Transverse colon (tissue), 4 donors: ENCODE measurements around the gene CCDC180. TPM values are rescaled to one million over a fixed set of nuclear protein-coding genes. Genes with fewer than 3 reads are reported as not detected.

Experiments used
- DNase-seq: peaks from one replicate; pipeline ENCODE4 v3.0.0-alpha.2; 2019
- H3K27ac ChIP-seq, 4 donors: fragments of 200-600 bp; sonication (generic); 2 replicates each; pipeline ENCODE4 v1.5.1; 2016 to 2018; ENCODE audit warnings: inconsistent platforms in 4 of 4
- H3K27me3 ChIP-seq: fragments of 200-600 bp; sonication (generic); 2 replicates; pipeline ENCODE4 v1.5.1; 2017; ENCODE audit warnings: inconsistent platforms
- H3K36me3 ChIP-seq, 4 donors: fragments of 200-600 bp; sonication (generic); 2 replicates each; pipeline ENCODE4 v1.5.1; 2017 to 2019; ENCODE audit warnings: inconsistent platforms in 4 of 4
- H3K4me1 ChIP-seq, 4 donors: fragments of 200-600 bp; sonication (generic); 2 replicates each; pipeline ENCODE4 v1.5.1; 2017 to 2020; ENCODE audit warnings: inconsistent platforms in 4 of 4
- H3K4me3 ChIP-seq, 4 donors: fragments of 200-600 bp; sonication (generic); 1 replicate in 1 of 4; 2 replicates in 3 of 4; pipeline versions ENCODE4 v1.5.1 to v1.6.1; 2017 to 2019; ENCODE audit warnings: inconsistent platforms in 4 of 4
- H3K9me3 ChIP-seq, 2 donors: fragments of 200-600 bp; sonication (generic); 2 replicates each; pipeline ENCODE4 v1.5.1; 2017 to 2019; ENCODE audit warnings: inconsistent platforms in 2 of 2
- CTCF ChIP-seq, 5 experiments: fragments of 200-600 bp in 3 of 5; fragments of 450-650 bp in 2 of 5; sonication (generic) in 3 of 5; IDR thresholded peaks; 1 replicate in 2 of 5; 2 replicates in 3 of 5; pipeline ENCODE4 v1.5.1; 2016 to 2017; ENCODE audit warnings: antibody characterized with exemption in 5 of 5, inconsistent platforms in 3 of 5, mild to moderate bottlenecking in 2 of 5, moderate library complexity in 1 of 5
- EP300 ChIP-seq: sonication (generic); formaldehyde crosslinking; IDR thresholded peaks from one replicate; pipeline ENCODE4 v1.6.1; 2017; ENCODE audit warnings: antibody characterized with exemption, low read depth
- POLR2A ChIP-seq: fragments of 450-650 bp; IDR thresholded peaks from one replicate; pipeline ENCODE4 v1.6.1; 2016; ENCODE audit warnings: antibody characterized with exemption, mild to moderate bottlenecking, moderate library complexity
- POLR2AphosphoS5 ChIP-seq, 3 donors: sonication (generic); formaldehyde crosslinking; IDR thresholded peaks; one replicate each; pipeline ENCODE4 v1.6.1; 2016; ENCODE audit warnings: antibody characterized with exemption in 3 of 3
- WGBS, 2 donors: methylation state at CpG; one replicate each; pipeline ENCODE4 v1.1.5; 2018; ENCODE audit warnings: low coverage in 1 of 2; 5-methylcytosine and 5-hydroxymethylcytosine counted together
- in situ Hi-C, 4 donors: fragments of 200-750 bp; cut with MboI; loops; one replicate each; pipeline versions ENCODE4 v1.15.0 to v1.15.1; 2017; ENCODE audit warnings: low sequenced_read_pairs in 3 of 4, low pct_ligation_motif_present in 1 of 4, low pct_unique_long_range_greater_than_20kb in 1 of 4
- intact Hi-C: fragments of 100-400 bp; cut with DNase I; formaldehyde crosslinking; loops from one replicate; pipeline ENCODE4 v1.15.1; 2023; ENCODE audit warnings: low total_unique reads
- total RNA-seq, 4 donors: library from RNA; depleted of rRNA; stranded (reverse); fragments of >200 nt; gene quantifications; one replicate each; pipeline ENCODE4 v1.1.0, GENCODE V29; 2016

The CCDC180 gene
- total RNA-seq, 4 donors from 2014 or later = 6.6 to 10.5 (median 7.2) TPM

- Histone ChIP-seq H3K4me3 (no peak overlapping the region), H3K4me1 (no peaks in the 10 kb centered on the region), H3K27ac (no peak overlapping the region), H3K27me3 (no peaks in the 10 kb centered on the region), H3K9me3 (peaks cover 7 to 9% of the 10 kb centered on the region in 2 donors), H3K36me3 (no peaks in the 10 kb centered on the region)
- no peak for DNase-seq
- in situ Hi-C loops (no loop called here), intact Hi-C loops (no loop called here)
- whole genome bisulfite sequencing, 2 donors = 100% methylated on average over 2 of the region's 2 CpGs
- TF ChIP-seq POLR2A (no peak), CTCF (IDR thresholded peaks at IDR 0.05) (no peak), POLR2AphosphoS5 (IDR thresholded peaks at IDR 0.05) (no peak), EP300 (no peak)
These were observed 9.6 kb upstream of the CCDC180 start for GRCh38 chr9:97297889-97298288.

- no peak overlapping the region for H3K4me3 ChIP-seq
- H3K9me3 ChIP-seq = peaks cover 7 to 9% of the 10 kb centered on the region in 2 donors
- H3K4me1 ChIP-seq = no peaks in the 10 kb centered on the region
- no peaks in the 10 kb centered on the region for H3K27me3 ChIP-seq
- no peak for DNase-seq
- 49 to 70% methylated on average over 2 of the region's 2 CpGs for WGBS, 2 donors
- H3K27ac ChIP-seq = no peak overlapping the region
- intact Hi-C loops = no loop called here
- no peaks in the 10 kb centered on the region for H3K36me3 ChIP-seq
- no peak for TF ChIP-seq POLR2A
- TF ChIP-seq POLR2AphosphoS5 (IDR thresholded peaks at IDR 0.05) = no peak
- no peak for TF ChIP-seq CTCF (IDR thresholded peaks at IDR 0.05)
- no peak for TF ChIP-seq EP300
- in situ Hi-C loops = no loop called here
These were observed 7.5 kb upstream of the CCDC180 start for GRCh38 chr9:97299809-97300414.

- H3K4me1 ChIP-seq = no peaks in the 10 kb centered on the region
- in situ Hi-C loops = no loop called here
- no peaks in the 10 kb centered on the region for H3K36me3 ChIP-seq
- no peak for DNase-seq
- H3K4me3 ChIP-seq = no peak overlapping the region
- H3K27ac ChIP-seq = no peak overlapping the region
- no peak for TF ChIP-seq CTCF (IDR thresholded peaks at IDR 0.05)
- no peak for TF ChIP-seq POLR2AphosphoS5 (IDR thresholded peaks at IDR 0.05)
- TF ChIP-seq EP300 = no peak
- TF ChIP-seq POLR2A = no peak
- WGBS, 2 donors = 76% methylated on average over 1 of the region's 1 CpG; no CpG with 5 or more reads in 1 of the 2 donors
- H3K9me3 ChIP-seq = peaks cover 7 to 9% of the 10 kb centered on the region in 2 donors
- intact Hi-C loops = no loop called here
- H3K27me3 ChIP-seq = no peaks in the 10 kb centered on the region
These were observed 6.9 kb upstream of the CCDC180 start for GRCh38 chr9:97300586-97300985.

GRCh38 chr9:97301974-97302373 is 5.5 kb upstream of the CCDC180 start:
- no peak overlapping the region for H3K4me3 ChIP-seq
- H3K4me1 ChIP-seq = peaks cover 0 to 4% (median 2%) of the 10 kb centered on the region in 4 donors
- no peaks in the 10 kb centered on the region for H3K27me3 ChIP-seq
- H3K27ac ChIP-seq = no peak overlapping the region
- TF ChIP-seq CTCF (IDR thresholded peaks at IDR 0.05) (no peak), POLR2A (no peak)
- WGBS, 2 donors = 90 to 100% methylated on average over 3 of the region's 3 CpGs
- peaks cover 7 to 9% of the 10 kb centered on the region in 2 donors for H3K9me3 ChIP-seq
- no peak for DNase-seq
- in situ Hi-C loops (no loop called here), intact Hi-C loops (no loop called here)
- no peaks in the 10 kb centered on the region for H3K36me3 ChIP-seq
